Measurements from ENCODE around the gene C10orf71.

The C10orf71 gene

GRCh38 chr10:49308881-49309280, 9.9 kb downstream of the C10orf71 start:
- TF ChIP-seq GATA2 (IDR thresholded peaks at IDR 0.05; ENCODE audit: low read depth, low read length) (no peak), GATA3 (IDR thresholded peaks at IDR 0.05; ENCODE audit: low read depth, low read length) (no peak)

DNA sequence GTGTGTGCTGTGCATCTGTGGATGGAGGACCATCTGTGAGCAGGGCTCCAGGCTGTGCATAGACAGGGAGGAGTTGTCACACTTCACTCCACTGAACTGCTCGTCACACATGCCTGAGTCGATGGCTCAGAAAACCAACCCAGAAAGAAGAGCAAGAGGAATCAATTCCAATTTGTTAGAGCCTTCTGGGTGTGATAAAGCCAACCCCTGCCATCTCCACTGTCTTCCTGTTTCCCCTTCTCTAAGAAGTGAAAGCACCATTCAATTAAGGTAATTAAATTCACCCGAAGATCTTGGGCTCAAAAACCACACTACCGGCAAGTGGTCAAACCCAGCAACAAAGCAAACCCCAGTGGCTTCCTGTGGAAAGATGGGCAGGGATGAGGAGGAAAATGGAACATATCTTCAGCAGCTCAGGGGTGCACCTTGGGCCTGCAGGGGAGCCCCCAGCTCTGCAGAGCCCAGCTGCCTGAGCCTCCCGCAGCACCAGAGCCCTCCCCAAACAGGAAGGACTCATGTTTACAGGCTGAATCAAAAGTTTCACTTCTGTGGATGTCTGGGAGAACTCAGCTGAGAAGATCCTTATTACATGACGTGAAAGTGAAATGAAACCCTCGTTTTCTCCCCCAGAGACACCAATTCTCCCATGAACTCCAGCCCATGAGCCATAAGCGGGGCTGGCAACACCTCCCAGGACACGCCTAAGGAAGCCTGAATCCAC, 10.9 kb downstream of the C10orf71 start:
- no peak for TF ChIP-seq GATA2 (IDR thresholded peaks at IDR 0.05; ENCODE audit: low read depth, low read length)
- TF ChIP-seq GATA3 (IDR thresholded peaks at IDR 0.05; ENCODE audit: low read depth, low read length), result no peak

GRCh38 chr10:49310460-49310859, 11.5 kb downstream of the C10orf71 start:
- TF ChIP-seq GATA2 (IDR thresholded peaks at IDR 0.05; ENCODE audit: low read depth, low read length) (no peak), GATA3 (IDR thresholded peaks at IDR 0.05; ENCODE audit: low read depth, low read length) (no peak)

DNA sequence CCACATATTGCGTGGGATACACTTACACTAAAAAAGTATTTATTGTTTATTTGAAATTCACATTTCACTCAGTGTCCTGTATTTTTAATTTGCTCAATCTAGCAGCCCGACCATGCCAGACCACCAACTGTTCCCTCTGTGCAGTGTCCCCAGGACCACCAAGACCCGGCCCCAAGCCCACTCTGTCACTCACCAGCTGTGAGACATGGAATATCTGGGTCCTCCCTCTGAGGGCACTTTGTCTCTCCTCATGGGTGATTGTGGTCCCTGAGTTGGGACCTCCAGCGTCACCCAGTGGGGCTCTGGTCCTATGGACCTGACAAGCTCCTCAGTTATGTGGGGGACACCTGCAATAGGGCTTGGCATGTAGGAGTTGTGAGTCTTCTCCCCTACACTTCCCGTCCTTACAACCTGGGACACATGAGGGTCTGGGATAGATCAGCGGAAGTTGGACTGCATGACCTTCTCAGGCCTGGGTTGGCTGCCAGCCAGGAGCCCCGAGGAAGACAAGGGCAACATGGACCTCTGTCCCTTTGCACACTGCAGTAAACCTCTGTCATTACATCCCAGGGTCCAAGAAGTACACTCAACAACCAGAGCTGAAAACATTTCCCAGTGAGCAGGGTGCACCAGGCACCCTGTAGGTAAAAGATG, 12.1 kb downstream of the C10orf71 start:
- TF ChIP-seq GATA2 (IDR thresholded peaks at IDR 0.05; ENCODE audit: low read depth, low read length), result no peak
- TF ChIP-seq GATA3 (IDR thresholded peaks at IDR 0.05; ENCODE audit: low read depth, low read length), result no peak

- TF ChIP-seq GATA2 (IDR thresholded peaks at IDR 0.05; ENCODE audit: low read depth, low read length) (no peak), GATA3 (IDR thresholded peaks at IDR 0.05; ENCODE audit: low read depth, low read length) (no peak)
Observed at GRCh38 chr10:49311555-49312236, 12.7 kb downstream of the C10orf71 start.

DNA sequence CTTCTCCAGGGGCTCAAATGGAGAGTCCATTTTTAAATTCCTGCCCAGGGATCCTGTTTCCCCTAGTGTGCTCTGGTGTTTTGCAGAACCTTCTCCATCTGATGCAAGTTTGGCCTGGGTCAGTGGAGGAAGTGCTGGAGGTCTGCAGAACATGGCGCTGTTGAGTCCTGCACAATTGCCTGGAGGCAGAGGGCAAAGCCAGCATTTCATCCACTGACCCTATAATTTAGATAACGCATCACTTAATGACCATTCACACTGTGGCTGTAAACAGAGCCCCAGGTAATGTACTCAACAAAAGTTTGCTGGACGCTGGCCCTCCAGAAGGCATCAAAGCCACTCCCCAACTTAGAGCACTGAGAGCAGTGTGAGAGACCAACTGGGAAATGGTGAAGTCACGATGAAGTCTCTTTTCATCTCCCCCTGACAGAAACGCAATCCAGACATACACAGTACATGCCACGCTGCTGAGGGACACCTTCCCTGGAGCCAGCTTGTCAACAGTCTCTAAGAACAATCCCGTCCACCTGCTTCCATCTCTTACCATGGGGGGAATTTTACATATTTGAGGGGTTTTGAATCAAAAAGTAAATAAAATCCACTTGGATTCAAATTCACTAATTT, 13.4 kb downstream of the C10orf71 start:
- TF ChIP-seq GATA2 (IDR thresholded peaks at IDR 0.05; ENCODE audit: low read depth, low read length), result no peak
- no peak for TF ChIP-seq GATA3 (IDR thresholded peaks at IDR 0.05; ENCODE audit: low read depth, low read length)

- TF ChIP-seq GATA2 (IDR thresholded peaks at IDR 0.05; ENCODE audit: low read depth, low read length) (no peak), GATA3 (IDR thresholded peaks at IDR 0.05; ENCODE audit: low read depth, low read length) (no peak)
Observed at GRCh38 chr10:49313501-49314070, 14.6 kb downstream of the C10orf71 start.

DNA sequence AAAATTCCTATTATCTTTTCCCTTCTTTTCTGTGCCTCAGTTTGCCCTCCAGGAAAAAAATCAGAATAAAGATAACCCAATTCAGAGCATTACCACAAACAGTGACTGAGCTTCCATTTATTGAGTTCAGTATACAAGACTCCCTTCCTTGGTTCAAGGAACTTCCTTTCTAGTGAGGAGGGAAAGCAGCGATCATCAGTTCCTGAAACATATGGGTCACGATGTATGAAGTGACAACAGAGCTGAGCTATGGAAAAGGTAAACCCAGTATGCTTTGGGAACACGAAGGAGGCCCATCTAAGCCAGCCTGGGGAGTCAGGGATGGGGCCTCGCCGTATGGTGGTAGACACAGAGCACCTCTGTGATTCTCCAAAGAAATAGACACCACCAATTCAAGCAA, 15.8 kb downstream of the C10orf71 start:
- TF ChIP-seq GATA2 (IDR thresholded peaks at IDR 0.05; ENCODE audit: low read depth, low read length) (no peak), GATA3 (IDR thresholded peaks at IDR 0.05; ENCODE audit: low read depth, low read length) (no peak)

GRCh38 chr10:49318028-49318427, 19.1 kb downstream of the C10orf71 start:
- no peak for TF ChIP-seq GATA3 (IDR thresholded peaks at IDR 0.05; ENCODE audit: low read depth, low read length)
- no peak for TF ChIP-seq GATA2 (IDR thresholded peaks at IDR 0.05; ENCODE audit: low read depth, low read length)

- TF ChIP-seq GATA3 (IDR thresholded peaks at IDR 0.05; ENCODE audit: low read depth, low read length), result no peak
- no peak for TF ChIP-seq GATA2 (IDR thresholded peaks at IDR 0.05; ENCODE audit: low read depth, low read length)
Observed at GRCh38 chr10:49318755-49319154, 19.8 kb downstream of the C10orf71 start.

DNA sequence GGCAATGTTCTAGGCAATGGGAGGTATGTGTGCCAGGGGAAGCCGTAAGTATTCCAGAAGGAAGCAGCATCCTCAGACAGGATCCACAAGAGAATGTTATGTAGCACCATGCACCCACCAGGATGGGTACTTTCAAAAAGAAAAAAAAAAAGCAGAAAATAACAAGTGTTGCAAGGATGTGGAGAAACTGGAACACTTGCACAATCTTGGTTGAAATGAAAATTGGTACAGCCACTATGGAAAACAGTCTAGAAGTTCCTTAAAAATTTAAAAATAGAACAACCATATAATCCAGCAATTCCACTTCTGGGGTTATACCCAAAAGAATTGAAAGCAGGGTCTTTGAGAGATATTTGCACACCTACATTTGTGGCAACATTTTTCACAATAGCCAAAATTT, 20.2 kb downstream of the C10orf71 start:
- TF ChIP-seq GATA2 (IDR thresholded peaks at IDR 0.05; ENCODE audit: low read depth, low read length), result no peak

DNA sequence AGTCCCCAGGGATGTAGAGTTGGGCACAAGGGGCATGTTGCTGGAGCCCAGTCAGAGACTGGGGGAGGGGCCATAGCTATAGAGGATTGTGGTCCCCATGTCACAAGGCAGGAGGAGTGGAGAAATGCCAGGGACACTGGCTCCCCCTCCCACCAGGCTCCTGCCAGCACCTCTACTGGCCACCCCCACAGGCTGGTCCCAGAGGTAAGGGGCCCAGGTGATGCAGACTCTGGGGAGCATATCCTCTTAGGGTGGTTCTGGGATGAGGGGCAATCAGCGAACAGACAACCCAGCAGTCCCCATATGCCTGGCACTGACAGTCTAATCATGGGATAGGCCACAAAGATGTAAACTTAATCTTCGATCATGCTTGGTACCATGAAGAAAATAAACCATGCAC, 21.2 kb downstream of the C10orf71 start:
- TF ChIP-seq GATA2 (IDR thresholded peaks at IDR 0.05; ENCODE audit: low read depth, low read length), result no peak
- no peak for TF ChIP-seq GATA3 (IDR thresholded peaks at IDR 0.05; ENCODE audit: low read depth, low read length)

DNA sequence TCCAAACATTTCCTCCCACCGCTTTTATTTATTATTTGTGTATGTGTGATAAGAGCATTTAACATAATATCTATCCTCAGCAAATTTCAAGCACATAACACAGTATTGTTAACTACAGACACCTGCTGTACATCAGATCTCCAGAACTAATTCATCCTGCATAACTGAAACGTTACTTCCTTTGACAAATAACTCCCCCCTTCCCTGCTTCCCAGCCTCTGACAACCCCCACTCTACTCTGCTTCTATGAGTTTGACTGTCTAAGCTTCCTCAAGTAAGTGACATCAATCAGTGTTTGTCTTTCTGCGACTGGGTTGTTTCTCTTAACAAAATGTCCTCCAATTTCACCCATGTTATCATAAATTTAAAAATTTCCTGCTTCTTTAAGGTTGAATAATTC, 22.1 kb downstream of the C10orf71 start:
- TF ChIP-seq GATA2 (IDR thresholded peaks at IDR 0.05; ENCODE audit: low read depth, low read length) (no peak), GATA3 (IDR thresholded peaks at IDR 0.05; ENCODE audit: low read depth, low read length) (no peak)

All from SH-SY5Y (cell line).